A549 treated with Mapracorat at 1 μM for 4 hours (cell line): ENCODE data around the gene AQP12B. TPM values are rescaled to one million over a fixed set of nuclear protein-coding genes. Genes with fewer than 3 reads are reported as not detected.

Experiments
- total RNA-seq: library from RNA; stranded (reverse); fragments of 200-300 nt; extraction: Qiagen RNA extraction; gene quantifications from 5 replicates; pipeline ENCODE4 v1.2.3, GENCODE V29; 2022

Gene AQP12B, protein sequence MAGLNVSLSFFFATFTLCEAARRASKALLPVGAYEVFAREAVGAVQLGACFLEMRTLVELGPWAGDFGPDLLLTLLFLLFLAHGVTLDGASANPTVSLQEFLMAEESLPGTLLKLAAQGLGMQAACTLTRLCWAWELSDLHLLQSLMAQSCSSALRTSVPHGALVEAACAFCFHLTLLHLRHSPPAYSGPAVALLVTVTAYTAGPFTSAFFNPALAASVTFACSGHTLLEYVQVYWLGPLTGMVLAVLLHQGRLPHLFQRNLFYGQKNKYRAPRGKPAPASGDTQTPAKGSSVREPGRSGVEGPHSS
- total RNA-seq, result not detected in 5 replicates

GRCh38 chr2:240682431-240683224 lies at the start of gene AQP12B:
AQP12B (minus strand) TSS chr2:240682885; CDS start chr2:240682837, 48 bp downstream.

DNA sequence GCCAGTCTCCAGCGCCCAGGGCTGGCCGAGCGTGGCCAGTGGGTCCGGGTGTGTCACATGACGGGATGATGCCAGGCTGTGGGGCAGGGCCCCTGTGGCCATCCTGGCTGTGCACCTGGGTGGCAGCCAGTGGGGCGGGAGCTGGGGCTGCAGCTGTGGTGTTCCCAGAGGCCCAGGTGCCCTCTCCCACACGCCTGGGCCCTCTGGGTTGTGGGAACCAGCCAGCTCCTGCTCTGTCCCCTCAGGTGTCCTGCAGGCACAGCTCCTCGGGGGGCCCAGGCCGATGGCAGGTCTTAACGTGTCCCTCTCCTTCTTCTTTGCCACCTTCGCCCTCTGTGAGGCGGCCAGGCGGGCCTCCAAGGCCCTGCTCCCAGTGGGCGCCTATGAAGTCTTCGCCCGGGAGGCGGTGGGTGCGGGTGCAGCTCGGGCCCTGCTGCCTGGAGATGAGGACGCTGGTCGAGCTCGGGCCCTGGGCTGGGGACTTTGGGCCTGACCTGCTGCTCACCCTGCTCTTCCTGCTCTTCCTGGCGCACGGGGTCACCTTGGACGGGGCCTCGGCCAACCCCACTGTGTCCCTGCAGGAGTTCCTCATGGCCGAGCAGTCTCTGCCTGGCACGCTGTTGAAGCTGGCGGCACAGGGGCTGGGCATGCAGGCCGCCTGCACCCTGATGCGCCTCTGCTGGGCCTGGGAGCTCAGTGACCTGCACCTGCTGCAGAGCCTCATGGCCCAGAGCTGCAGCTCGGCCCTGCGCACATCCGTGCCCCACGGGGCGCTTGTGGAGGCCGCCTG lies 9.1 kb upstream of the AQP12B start, which contains the start of gene AQP12A:
AQP12A (plus strand) TSS at position 236 of the 790 bp plus-strand sequence; CDS start at position 284, 48 bp downstream.

Other genes starting within 250 kb of the AQP12B start
- gene GPC1, start 247.2 kb downstream of the AQP12B start, total RNA-seq, result 161 to 247 TPM (median 242 TPM) in 5 replicates
- 7.8 to 11.8 TPM (median 9.6 TPM) in 5 replicates for gene ANKMY1, start 124.9 kb downstream of the AQP12B start, total RNA-seq
- gene DUSP28, start 122.5 kb downstream of the AQP12B start, total RNA-seq, result 5.5 to 9.2 TPM (median 7.9 TPM) in 5 replicates
- 52.1 to 67.2 TPM (median 60.2 TPM) in 5 replicates for gene RNPEPL1, start 114.4 kb downstream of the AQP12B start, total RNA-seq
- 15.6 to 29.2 TPM (median 26.9 TPM) in 5 replicates for gene CAPN10, start 96.2 kb downstream of the AQP12B start, total RNA-seq
- gene GPR35, start 57.4 kb downstream of the AQP12B start, total RNA-seq, result 0.50 to 1.1 TPM (median 0.67 TPM) in 5 replicates
- not detected in 5 replicates for gene AQP12A, start 9.0 kb upstream of the AQP12B start, total RNA-seq
- 0.73 to 1.5 TPM (median 0.97 TPM) in 5 replicates for gene KIF1A, start 137.3 kb upstream of the AQP12B start, total RNA-seq
- gene AGXT, start 185.9 kb upstream of the AQP12B start, total RNA-seq, result not detected in 5 replicates
- 0.11 to 0.28 TPM (median 0.20 TPM) in 5 replicates for gene MAB21L4, start 213.3 kb upstream of the AQP12B start, total RNA-seq
- gene CROCC2, start 223.5 kb upstream of the AQP12B start, total RNA-seq, result not detected in 5 replicates